ENCODE measurements around the gene NFATC2. TPM values are rescaled to one million over a fixed set of nuclear protein-coding genes. Genes with fewer than 3 reads are reported as not detected.

NFATC2 gene
- polyA plus RNA-seq, 1 donor = 22.3 TPM

- peak in 1 of 2 donors; percentile 37 for DNase-seq
- H3K36me3 ChIP-seq (ENCODE audit: control insufficient read depth, insufficient read depth, low read length) = peaks cover 5% of the 10 kb centered on the region
- H3K27me3 ChIP-seq (ENCODE audit: control insufficient read depth, insufficient read depth, low read length) = no peaks in the 10 kb centered on the region
- H3K4me3 ChIP-seq (ENCODE audit: low read length) = no peak overlapping the region
- no peaks in the 10 kb centered on the region for H3K9me3 ChIP-seq (ENCODE audit: control insufficient read depth, low read depth, low read length)
- no CpG with 5 or more reads among the region's 11 CpGs for WGBS (ENCODE audit: insufficient coverage, low lambda C conversion rate)
- no peak overlapping the region for H3K27ac ChIP-seq (ENCODE audit: low read length)
- H3K4me1 ChIP-seq (ENCODE audit: control insufficient read depth, insufficient read depth, low read length) = peaks cover 20% of the 10 kb centered on the region
Observed at GRCh38 chr20:51531141-51531710, 11.3 kb downstream of the NFATC2 start.

GRCh38 chr20:51529758-51530157 is 12.8 kb downstream of the NFATC2 start:
- WGBS (ENCODE audit: insufficient coverage, low lambda C conversion rate) = no CpG with 5 or more reads among the region's 5 CpGs
- Histone ChIP-seq H3K27me3 (ENCODE audit: control insufficient read depth, insufficient read depth, low read length) (no peaks in the 10 kb centered on the region), H3K4me1 (ENCODE audit: control insufficient read depth, insufficient read depth, low read length) (peaks cover 20% of the 10 kb centered on the region), H3K9me3 (ENCODE audit: control insufficient read depth, low read depth, low read length) (no peaks in the 10 kb centered on the region), H3K4me3 (ENCODE audit: low read length) (no peak overlapping the region), H3K36me3 (ENCODE audit: control insufficient read depth, insufficient read depth, low read length) (peaks cover 5% of the 10 kb centered on the region), H3K27ac (ENCODE audit: low read length) (peak overlapping the region; percentile 41)
- no peak for DNase-seq

GRCh38 chr20:51529081-51529681 is 13.3 kb downstream of the NFATC2 start:
- H3K4me3 ChIP-seq (ENCODE audit: low read length) = no peak overlapping the region
- WGBS (ENCODE audit: insufficient coverage, low lambda C conversion rate) = 0% methylated on average over 3 of the region's 13 CpGs
- peaks cover 20% of the 10 kb centered on the region for H3K4me1 ChIP-seq (ENCODE audit: control insufficient read depth, insufficient read depth, low read length)
- H3K9me3 ChIP-seq (ENCODE audit: control insufficient read depth, low read depth, low read length) = no peaks in the 10 kb centered on the region
- peak overlapping the region; percentile 41 for H3K27ac ChIP-seq (ENCODE audit: low read length)
- no peaks in the 10 kb centered on the region for H3K27me3 ChIP-seq (ENCODE audit: control insufficient read depth, insufficient read depth, low read length)
- H3K36me3 ChIP-seq (ENCODE audit: control insufficient read depth, insufficient read depth, low read length) = peaks cover 8% of the 10 kb centered on the region
- DNase-seq = peak; percentile 54 to 73

- no peak overlapping the region for H3K4me3 ChIP-seq (ENCODE audit: low read length)
- WGBS (ENCODE audit: insufficient coverage, low lambda C conversion rate) = no CpG with 5 or more reads among the region's 7 CpGs
Observed at GRCh38 chr20:51528263-51529027, 14.1 kb downstream of the NFATC2 start.

GRCh38 chr20:51526754-51527153 is 15.8 kb downstream of the NFATC2 start:
- no peak overlapping the region for H3K27ac ChIP-seq (ENCODE audit: low read length)
- peaks cover 20% of the 10 kb centered on the region for H3K36me3 ChIP-seq (ENCODE audit: control insufficient read depth, insufficient read depth, low read length)
- H3K4me3 ChIP-seq (ENCODE audit: low read length) = no peak overlapping the region
- peaks cover 20% of the 10 kb centered on the region for H3K4me1 ChIP-seq (ENCODE audit: control insufficient read depth, insufficient read depth, low read length)
- no peaks in the 10 kb centered on the region for H3K27me3 ChIP-seq (ENCODE audit: control insufficient read depth, insufficient read depth, low read length)
- no CpG with 5 or more reads among the region's 4 CpGs for WGBS (ENCODE audit: insufficient coverage, low lambda C conversion rate)
- no peaks in the 10 kb centered on the region for H3K9me3 ChIP-seq (ENCODE audit: control insufficient read depth, low read depth, low read length)
- DNase-seq = no peak

More at GRCh38 chr20:51528263-51529027, 14.1 kb downstream of the NFATC2 start:
- Histone ChIP-seq H3K9me3 (ENCODE audit: control insufficient read depth, low read depth, low read length) (no peaks in the 10 kb centered on the region), H3K36me3 (ENCODE audit: control insufficient read depth, insufficient read depth, low read length) (peaks cover 13% of the 10 kb centered on the region), H3K27ac (ENCODE audit: low read length) (peak overlapping the region; percentile 39), H3K27me3 (ENCODE audit: control insufficient read depth, insufficient read depth, low read length) (no peaks in the 10 kb centered on the region), H3K4me1 (ENCODE audit: control insufficient read depth, insufficient read depth, low read length) (peaks cover 20% of the 10 kb centered on the region)
- DNase-seq = no peak

GRCh38 chr20:51526106-51526470 is 16.4 kb downstream of the NFATC2 start:
- H3K27me3 ChIP-seq (ENCODE audit: control insufficient read depth, insufficient read depth, low read length) = no peaks in the 10 kb centered on the region
- DNase-seq = no peak
- peaks cover 23% of the 10 kb centered on the region for H3K36me3 ChIP-seq (ENCODE audit: control insufficient read depth, insufficient read depth, low read length)
- H3K4me3 ChIP-seq (ENCODE audit: low read length) = no peak overlapping the region
- WGBS (ENCODE audit: insufficient coverage, low lambda C conversion rate) = 100% methylated on average over 1 of the region's 8 CpGs
- H3K9me3 ChIP-seq (ENCODE audit: control insufficient read depth, low read depth, low read length) = no peaks in the 10 kb centered on the region
- H3K4me1 ChIP-seq (ENCODE audit: control insufficient read depth, insufficient read depth, low read length) = peaks cover 20% of the 10 kb centered on the region
- H3K27ac ChIP-seq (ENCODE audit: low read length) = no peak overlapping the region

- no peak for DNase-seq
Observed at GRCh38 chr20:51525241-51526105, 17.0 kb downstream of the NFATC2 start.

GRCh38 chr20:51523276-51524013 is 19.1 kb downstream of the NFATC2 start:
- Histone ChIP-seq H3K4me3 (ENCODE audit: low read length) (no peak overlapping the region), H3K27me3 (ENCODE audit: control insufficient read depth, insufficient read depth, low read length) (no peaks in the 10 kb centered on the region), H3K36me3 (ENCODE audit: control insufficient read depth, insufficient read depth, low read length) (peaks cover 27% of the 10 kb centered on the region), H3K27ac (ENCODE audit: low read length) (no peak overlapping the region), H3K9me3 (ENCODE audit: control insufficient read depth, low read depth, low read length) (no peaks in the 10 kb centered on the region), H3K4me1 (ENCODE audit: control insufficient read depth, insufficient read depth, low read length) (peaks cover 7% of the 10 kb centered on the region)
- DNase-seq = no peak
- WGBS (ENCODE audit: insufficient coverage, low lambda C conversion rate) = no CpG with 5 or more reads among the region's 64 CpGs

More at GRCh38 chr20:51525241-51526105, 17.0 kb downstream of the NFATC2 start:
- Histone ChIP-seq H3K4me3 (ENCODE audit: low read length) (no peak overlapping the region), H3K4me1 (ENCODE audit: control insufficient read depth, insufficient read depth, low read length) (peaks cover 20% of the 10 kb centered on the region), H3K9me3 (ENCODE audit: control insufficient read depth, low read depth, low read length) (no peaks in the 10 kb centered on the region), H3K36me3 (ENCODE audit: control insufficient read depth, insufficient read depth, low read length) (peaks cover 23% of the 10 kb centered on the region), H3K27ac (ENCODE audit: low read length) (no peak overlapping the region), H3K27me3 (ENCODE audit: control insufficient read depth, insufficient read depth, low read length) (no peaks in the 10 kb centered on the region)
- WGBS (ENCODE audit: insufficient coverage, low lambda C conversion rate) = 40% methylated on average over 1 of the region's 20 CpGs

- Histone ChIP-seq H3K9me3 (ENCODE audit: control insufficient read depth, low read depth, low read length) (no peaks in the 10 kb centered on the region), H3K36me3 (ENCODE audit: control insufficient read depth, insufficient read depth, low read length) (peaks cover 27% of the 10 kb centered on the region), H3K27ac (ENCODE audit: low read length) (no peak overlapping the region), H3K27me3 (ENCODE audit: control insufficient read depth, insufficient read depth, low read length) (no peaks in the 10 kb centered on the region), H3K4me1 (ENCODE audit: control insufficient read depth, insufficient read depth, low read length) (peaks cover 9% of the 10 kb centered on the region), H3K4me3 (ENCODE audit: low read length) (no peak overlapping the region)
- DNase-seq = no peak
- no CpG with 5 or more reads among the region's 9 CpGs for WGBS (ENCODE audit: insufficient coverage, low lambda C conversion rate)
Observed at GRCh38 chr20:51522207-51522606, 20.3 kb downstream of the NFATC2 start.

Measured in large intestine (tissue), 3 donors.